ENCODE measurements around the gene OR1I1. TPM values are rescaled to one million over a fixed set of nuclear protein-coding genes. Genes with fewer than 3 reads are reported as not detected.

OR1I1 gene
- total and polyA plus RNA-seq, 2 experiments from 2014 or later, result not detected

DNA sequence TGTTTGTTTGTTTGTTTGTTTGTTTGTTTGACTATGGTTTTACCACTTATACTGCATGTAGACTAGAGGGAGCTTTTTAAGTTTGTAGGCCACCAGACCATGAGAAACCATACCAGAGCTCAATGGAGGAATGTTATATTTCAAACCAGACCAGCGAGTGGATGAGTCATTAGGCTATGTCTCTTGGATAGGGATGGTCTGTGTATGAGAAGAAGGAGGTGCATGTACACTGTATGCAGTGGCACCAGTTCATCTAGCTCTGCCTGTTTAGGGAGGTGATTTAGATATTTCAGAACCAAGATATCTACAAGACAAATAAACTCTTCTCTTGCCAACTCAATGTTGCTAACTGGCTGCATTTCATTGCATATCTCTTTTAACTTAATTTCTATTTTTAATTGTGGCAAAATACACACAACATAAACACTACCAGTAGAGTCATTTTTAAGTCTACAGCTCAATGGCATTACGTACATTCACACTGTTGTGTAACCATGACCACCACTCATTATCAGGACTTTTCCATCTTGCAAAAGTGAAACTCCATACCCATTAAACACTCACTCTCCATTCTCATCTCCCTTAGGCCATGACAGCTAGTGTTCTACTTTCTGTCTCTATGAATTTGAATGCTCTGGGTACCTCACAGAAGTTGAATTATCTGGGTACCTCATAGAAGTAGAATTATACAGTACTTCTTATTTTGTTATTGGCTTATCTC is 54.4 kb downstream of the OR1I1 start:
- TF ChIP-seq, protein P1, sequence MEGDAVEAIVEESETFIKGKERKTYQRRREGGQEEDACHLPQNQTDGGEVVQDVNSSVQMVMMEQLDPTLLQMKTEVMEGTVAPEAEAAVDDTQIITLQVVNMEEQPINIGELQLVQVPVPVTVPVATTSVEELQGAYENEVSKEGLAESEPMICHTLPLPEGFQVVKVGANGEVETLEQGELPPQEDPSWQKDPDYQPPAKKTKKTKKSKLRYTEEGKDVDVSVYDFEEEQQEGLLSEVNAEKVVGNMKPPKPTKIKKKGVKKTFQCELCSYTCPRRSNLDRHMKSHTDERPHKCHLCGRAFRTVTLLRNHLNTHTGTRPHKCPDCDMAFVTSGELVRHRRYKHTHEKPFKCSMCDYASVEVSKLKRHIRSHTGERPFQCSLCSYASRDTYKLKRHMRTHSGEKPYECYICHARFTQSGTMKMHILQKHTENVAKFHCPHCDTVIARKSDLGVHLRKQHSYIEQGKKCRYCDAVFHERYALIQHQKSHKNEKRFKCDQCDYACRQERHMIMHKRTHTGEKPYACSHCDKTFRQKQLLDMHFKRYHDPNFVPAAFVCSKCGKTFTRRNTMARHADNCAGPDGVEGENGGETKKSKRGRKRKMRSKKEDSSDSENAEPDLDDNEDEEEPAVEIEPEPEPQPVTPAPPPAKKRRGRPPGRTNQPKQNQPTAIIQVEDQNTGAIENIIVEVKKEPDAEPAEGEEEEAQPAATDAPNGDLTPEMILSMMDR (IDR thresholded peaks at IDR 0.05; ENCODE audit: low read depth, low read length), result no peak
- DNase-seq (ENCODE audit: low read depth in 1 of 2, low spot score in 1 of 2), result no peak
- no peaks in the 10 kb centered on the region for H3K4me1 ChIP-seq (ENCODE audit: low read depth)
- H3K27me3 ChIP-seq, result no peaks in the 10 kb centered on the region
- no peaks in the 10 kb centered on the region for H3K36me3 ChIP-seq
- H3K27ac ChIP-seq, result no peak overlapping the region
- H3K4me3 ChIP-seq, result no peak overlapping the region
- no peaks in the 10 kb centered on the region for H3K9me3 ChIP-seq (ENCODE audit: low read depth)

DNA sequence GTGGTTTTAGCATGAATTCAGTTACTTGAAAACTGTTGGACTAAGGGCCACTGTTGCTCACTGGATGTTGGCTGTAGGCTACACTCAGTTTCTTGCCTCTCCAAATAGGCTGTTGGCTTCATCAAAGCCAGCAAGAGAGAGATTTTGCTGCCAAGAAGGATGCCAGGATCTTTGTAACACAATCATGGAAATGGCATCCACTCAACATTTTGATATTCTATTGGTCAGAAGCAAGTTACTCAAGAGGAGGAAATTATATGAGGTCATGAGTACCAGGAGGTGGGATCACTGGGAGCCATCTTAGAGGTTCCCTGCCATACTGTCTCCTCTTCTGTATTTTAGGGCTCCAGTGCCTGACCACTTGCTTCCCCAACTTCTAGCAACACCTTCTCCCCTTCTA is 55.8 kb downstream of the OR1I1 start:
- Histone ChIP-seq H3K4me3 (no peak overlapping the region), H3K27me3 (no peaks in the 10 kb centered on the region), H3K4me1 (ENCODE audit: low read depth) (no peaks in the 10 kb centered on the region), H3K27ac (no peak overlapping the region), H3K9me3 (ENCODE audit: low read depth) (no peaks in the 10 kb centered on the region), H3K36me3 (no peaks in the 10 kb centered on the region)
- TF ChIP-seq, protein P1 (IDR thresholded peaks at IDR 0.05; ENCODE audit: low read depth, low read length), result no peak
- no peak for DNase-seq (ENCODE audit: low read depth in 1 of 2, low spot score in 1 of 2)

DNA sequence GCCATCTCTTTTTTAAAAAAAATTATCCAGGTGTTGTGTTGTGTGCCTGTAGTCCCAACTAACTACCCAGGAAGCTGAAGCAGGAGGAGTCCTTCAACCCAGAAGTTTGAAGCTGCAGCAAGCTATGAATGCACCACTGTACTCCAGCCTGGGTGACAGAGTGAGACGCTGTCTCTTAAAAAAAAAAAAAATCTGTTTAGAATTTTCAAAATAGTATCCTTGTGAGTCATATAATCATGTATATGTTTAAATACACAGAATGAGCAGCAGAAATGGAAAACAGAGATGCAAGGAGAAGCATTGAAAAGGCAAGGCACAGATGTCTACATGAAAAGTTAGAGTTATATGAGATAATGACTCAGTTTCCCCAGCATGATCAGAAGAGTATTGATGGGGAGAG is 56.4 kb downstream of the OR1I1 start:
- H3K27ac ChIP-seq, result no peak overlapping the region
- no peaks in the 10 kb centered on the region for H3K4me1 ChIP-seq (ENCODE audit: low read depth)
- TF ChIP-seq, protein P1 (IDR thresholded peaks at IDR 0.05; ENCODE audit: low read depth, low read length), result no peak
- H3K36me3 ChIP-seq, result no peaks in the 10 kb centered on the region
- no peaks in the 10 kb centered on the region for H3K9me3 ChIP-seq (ENCODE audit: low read depth)
- no peak for DNase-seq (ENCODE audit: low read depth in 1 of 2, low spot score in 1 of 2)
- no peaks in the 10 kb centered on the region for H3K27me3 ChIP-seq
- no peak overlapping the region for H3K4me3 ChIP-seq

DNA sequence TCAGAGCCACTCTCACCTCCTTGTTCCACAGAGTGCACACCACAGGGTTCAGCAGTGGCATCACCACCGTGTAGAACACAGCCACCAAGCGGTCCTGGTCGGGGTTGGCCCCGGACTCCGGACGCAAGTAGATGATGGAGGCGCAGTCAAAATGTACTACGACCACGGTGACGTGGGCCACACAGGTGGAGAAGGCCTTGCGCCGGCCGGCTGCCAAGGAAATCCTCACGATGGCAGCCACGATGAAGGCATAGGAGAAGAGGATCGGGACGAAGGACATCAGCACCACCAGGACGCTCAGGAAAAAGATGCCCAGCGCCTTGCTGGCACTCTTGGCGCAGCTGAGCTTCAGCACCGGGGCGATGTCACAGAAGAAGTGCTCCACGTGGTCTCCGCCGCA is 59.1 kb downstream of the OR1I1 start:
- DNase-seq (ENCODE audit: low read depth in 1 of 2, low spot score in 1 of 2), result no peak
- TF ChIP-seq, protein P1 (IDR thresholded peaks at IDR 0.05; ENCODE audit: low read depth, low read length), result no peak
- H3K27me3 ChIP-seq, result no peaks in the 10 kb centered on the region
- H3K4me1 ChIP-seq (ENCODE audit: low read depth), result no peaks in the 10 kb centered on the region
- H3K36me3 ChIP-seq, result no peaks in the 10 kb centered on the region
- no peak overlapping the region for H3K4me3 ChIP-seq
- H3K27ac ChIP-seq, result no peak overlapping the region
- H3K9me3 ChIP-seq (ENCODE audit: low read depth), result no peaks in the 10 kb centered on the region

DNA sequence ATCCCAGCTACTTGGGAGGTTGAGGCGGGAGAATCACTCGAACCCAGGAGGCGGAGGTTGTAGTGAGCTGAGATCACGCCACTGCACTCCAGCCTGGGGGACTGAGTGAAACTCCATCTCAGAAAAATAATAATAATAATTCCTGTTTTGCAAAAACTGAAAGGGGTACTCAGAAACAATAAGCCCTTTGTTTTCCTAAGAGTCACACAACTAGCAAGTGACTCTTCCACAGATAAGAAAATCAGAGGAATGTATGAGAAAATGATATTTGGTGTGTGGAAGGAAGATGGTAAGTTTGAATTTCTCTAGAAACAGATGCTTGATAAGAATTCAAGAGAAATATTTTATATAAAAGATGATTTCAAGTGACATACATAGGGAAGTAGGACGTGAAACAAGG is 60.3 kb downstream of the OR1I1 start:
- TF ChIP-seq, protein P1 (IDR thresholded peaks at IDR 0.05; ENCODE audit: low read depth, low read length), result no peak
- H3K4me1 ChIP-seq (ENCODE audit: low read depth), result no peaks in the 10 kb centered on the region
- H3K27ac ChIP-seq, result no peak overlapping the region
- no peak for DNase-seq (ENCODE audit: low read depth in 1 of 2, low spot score in 1 of 2)
- no peak overlapping the region for H3K4me3 ChIP-seq
- no peaks in the 10 kb centered on the region for H3K27me3 ChIP-seq
- no peaks in the 10 kb centered on the region for H3K36me3 ChIP-seq
- H3K9me3 ChIP-seq (ENCODE audit: low read depth), result no peaks in the 10 kb centered on the region

Other genes starting within 250 kb of the OR1I1 start
- not detected in 2 replicates for gene OR7A5, start 247.0 kb upstream of the OR1I1 start, total RNA-seq
- not detected in 2 replicates for gene OR7A5, start 247.0 kb upstream of the OR1I1 start, polyA plus RNA-seq
- gene OR7C1, start 247.0 kb upstream of the OR1I1 start, total RNA-seq, result not detected in 2 replicates
- not detected in 2 replicates for gene OR7C1, start 247.0 kb upstream of the OR1I1 start, polyA plus RNA-seq
- not detected in 2 replicates for gene OR7A10, start 233.3 kb upstream of the OR1I1 start, total RNA-seq
- gene OR7A10, start 233.3 kb upstream of the OR1I1 start, polyA plus RNA-seq, result not detected in 2 replicates
- not detected in 2 replicates for gene OR7A17, start 196.1 kb upstream of the OR1I1 start, total RNA-seq
- not detected in 2 replicates for gene OR7A17, start 196.1 kb upstream of the OR1I1 start, polyA plus RNA-seq
- not detected in 2 replicates for gene OR7C2, start 140.7 kb upstream of the OR1I1 start, total RNA-seq
- not detected in 2 replicates for gene OR7C2, start 140.7 kb upstream of the OR1I1 start, polyA plus RNA-seq
- gene SLC1A6, start 102.3 kb upstream of the OR1I1 start, total RNA-seq, result 0.63 and 1.4 TPM in 2 replicates
- gene SLC1A6, start 102.3 kb upstream of the OR1I1 start, polyA plus RNA-seq, result 0.86 and 1.3 TPM in 2 replicates
- gene CASP14, start 32.7 kb upstream of the OR1I1 start, total RNA-seq, result not detected in 2 replicates
- gene CASP14, start 32.7 kb upstream of the OR1I1 start, polyA plus RNA-seq, result not detected in 2 replicates
- gene SYDE1, start 25.2 kb downstream of the OR1I1 start, total RNA-seq, result 26.1 and 48.3 TPM in 2 replicates
- gene SYDE1, start 25.2 kb downstream of the OR1I1 start, polyA plus RNA-seq, result 13.2 and 14.5 TPM in 2 replicates
- 27.2 and 40.4 TPM in 2 replicates for gene NOTCH3, start 118.8 kb downstream of the OR1I1 start, total RNA-seq
- 19.9 and 28.5 TPM in 2 replicates for gene NOTCH3, start 118.8 kb downstream of the OR1I1 start, polyA plus RNA-seq
- gene EPHX3, start 150.2 kb downstream of the OR1I1 start, total RNA-seq, result 0.70 and 1.9 TPM in 2 replicates
- gene EPHX3, start 150.2 kb downstream of the OR1I1 start, polyA plus RNA-seq, result 4.0 and 4.6 TPM in 2 replicates